ENCODE results near the gene JAM3. TPM values are rescaled to one million over a fixed set of nuclear protein-coding genes. Genes with fewer than 3 reads are reported as not detected.

The JAM3 gene
- total RNA-seq, 4 donors from 2014 or later, result 13.3 to 36.0 (median 16.8) TPM

GRCh38 chr11:134052988-134053945, 15.6 kb upstream of the JAM3 start:
- no peaks in the 10 kb centered on the region for H3K27me3 ChIP-seq
- no peak overlapping the region for H3K27ac ChIP-seq
- TF ChIP-seq CTCF (IDR thresholded peaks at IDR 0.05), result no peak
- TF ChIP-seq POLR2A (IDR thresholded peaks at IDR 0.05), result no peak
- DNase-seq, result no peak
- H3K4me1 ChIP-seq, result peaks cover 0 to 7% of the 10 kb centered on the region in 2 donors
- H3K36me3 ChIP-seq, result no peaks in the 10 kb centered on the region
- 59 to 62% methylated on average over 25 to 26 of the region's 26 CpGs for WGBS, 2 donors
- intact Hi-C loops (cut with DNase I), result loop anchor here (5.0 kb wide), 1 partner anchor 84 kb away; no protein-coding TSS in a partner anchor
- H3K4me3 ChIP-seq (replicated peaks in 1 of 3), result no peak overlapping the region
- no peaks in the 10 kb centered on the region for H3K9me3 ChIP-seq

DNA sequence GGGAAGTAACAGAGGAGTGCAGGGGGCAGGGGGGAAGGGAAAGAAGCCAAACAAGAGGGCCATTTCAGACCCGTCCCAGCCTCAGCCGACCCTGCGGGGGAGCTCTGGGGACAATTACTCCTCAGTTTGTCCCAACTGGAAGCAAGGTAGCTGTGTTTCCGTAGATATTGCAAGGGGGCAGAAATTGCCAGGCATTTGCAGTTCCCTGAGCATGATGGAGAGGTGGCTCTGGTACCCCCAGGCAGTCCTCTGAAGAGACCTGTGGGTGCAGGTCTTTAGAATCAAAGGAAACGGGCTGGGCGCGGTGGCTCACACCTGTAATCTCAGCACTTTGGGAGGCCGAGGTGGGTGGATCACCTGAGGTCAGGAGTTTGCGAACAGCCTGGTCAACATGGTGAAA, 13.8 kb upstream of the JAM3 start:
- no peak for DNase-seq
- Histone ChIP-seq H3K27ac (no peak overlapping the region), H3K4me1 (peaks cover 0 to 7% of the 10 kb centered on the region in 2 donors), H3K36me3 (no peaks in the 10 kb centered on the region), H3K27me3 (no peaks in the 10 kb centered on the region), H3K9me3 (no peaks in the 10 kb centered on the region), H3K4me3 (replicated peaks in 1 of 3) (no peak overlapping the region)
- WGBS, 2 donors, result 72 to 80% methylated on average over 5 to 7 of the region's 9 CpGs
- no peak for TF ChIP-seq CTCF (IDR thresholded peaks at IDR 0.05)
- no peak for TF ChIP-seq POLR2A (IDR thresholded peaks at IDR 0.05)
- intact Hi-C loops (cut with DNase I), result no loop called here

GRCh38 chr11:134060316-134060715, 8.6 kb upstream of the JAM3 start:
- DNase-seq, result no peak
- Histone ChIP-seq H3K4me1 (no peaks in the 10 kb centered on the region), H3K4me3 (replicated peaks in 1 of 3) (no peak overlapping the region), H3K27me3 (no peaks in the 10 kb centered on the region), H3K27ac (no peak overlapping the region), H3K36me3 (no peaks in the 10 kb centered on the region), H3K9me3 (no peaks in the 10 kb centered on the region)
- TF ChIP-seq POLR2A (IDR thresholded peaks at IDR 0.05), result no peak
- no peak for TF ChIP-seq CTCF (IDR thresholded peaks at IDR 0.05)
- intact Hi-C loops (cut with DNase I), result no loop called here
- 65 to 66% methylated on average over 3 of the region's 3 CpGs for WGBS, 2 donors

GRCh38 chr11:134062265-134063123, 6.4 kb upstream of the JAM3 start:
- no peaks in the 10 kb centered on the region for H3K9me3 ChIP-seq
- no peak overlapping the region for H3K27ac ChIP-seq
- no peaks in the 10 kb centered on the region for H3K27me3 ChIP-seq
- no peaks in the 10 kb centered on the region for H3K4me1 ChIP-seq
- H3K4me3 ChIP-seq (replicated peaks in 1 of 3), result no peak overlapping the region
- intact Hi-C loops (cut with DNase I), result no loop called here
- no peaks in the 10 kb centered on the region for H3K36me3 ChIP-seq
- DNase-seq, result no peak
- 83 to 84% methylated on average over 24 of the region's 24 CpGs for WGBS, 2 donors
- TF ChIP-seq POLR2A (IDR thresholded peaks at IDR 0.05) (no peak), CTCF (IDR thresholded peaks at IDR 0.05) (no peak)
